ENCODE measurements around the gene WNT7B. TPM values are rescaled to one million over a fixed set of nuclear protein-coding genes. Genes with fewer than 3 reads are reported as not detected.

Gene WNT7B
- total and polyA plus RNA-seq, 8 donors = 0.06 to 2.0 TPM; not detected in 6

DNA sequence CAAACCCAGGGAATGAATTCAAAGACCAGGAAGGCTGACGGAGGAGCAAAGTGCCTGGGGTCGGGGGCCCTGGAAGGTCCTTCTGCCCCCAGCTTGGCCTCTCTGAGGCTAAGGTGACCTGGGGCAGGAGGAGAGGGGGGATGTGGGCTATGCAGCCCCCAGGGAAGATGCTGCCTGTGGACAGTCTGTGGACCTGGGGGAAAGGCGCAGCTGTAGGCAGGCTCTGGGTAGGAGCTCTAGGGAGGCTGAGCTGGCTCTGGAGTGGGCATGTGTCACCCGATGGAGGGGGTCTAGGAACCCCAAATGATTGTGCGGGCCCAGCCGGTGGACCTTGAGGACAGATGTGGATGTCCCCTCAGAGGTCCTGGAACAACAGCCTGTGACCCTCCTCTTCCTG is 42.8 kb downstream of the WNT7B start:
- WGBS, 5 donors = 69 to 79% (median 75%) methylated on average over 3 to 6 of the region's 6 CpGs
- intact Hi-C loops (cut with DNase I; ENCODE audit: low total_unique reads) = no loop called here
- no peaks in the 10 kb centered on the region for H3K36me3 ChIP-seq
- H3K4me3 ChIP-seq = no peak overlapping the region
- no peak overlapping the region for H3K27ac ChIP-seq
- DNase-seq = no peak
- peaks cover 0 to 80% (median 25%) of the 10 kb centered on the region in 3 donors for H3K27me3 ChIP-seq
- TF ChIP-seq CTCF (IDR thresholded peaks at IDR 0.05) = no peak
- no peak for TF ChIP-seq POLR2AphosphoS5 (IDR thresholded peaks at IDR 0.05)
- no peak for TF ChIP-seq POLR2A (IDR thresholded peaks at IDR 0.05)
- no peak for TF ChIP-seq EP300 (IDR thresholded peaks at IDR 0.05)
- H3K9me3 ChIP-seq = no peaks in the 10 kb centered on the region
- H3K4me1 ChIP-seq = peaks cover 7 to 15% (median 13%) of the 10 kb centered on the region in 4 donors

GRCh38 chr22:45933506-45934167 is 43.3 kb downstream of the WNT7B start:
- no peaks in the 10 kb centered on the region for H3K9me3 ChIP-seq
- H3K4me1 ChIP-seq = peaks cover 7 to 15% (median 13%) of the 10 kb centered on the region in 4 donors
- no peak for DNase-seq
- no peak for TF ChIP-seq POLR2A (IDR thresholded peaks at IDR 0.05)
- no peak for TF ChIP-seq CTCF (IDR thresholded peaks at IDR 0.05)
- TF ChIP-seq EP300 (IDR thresholded peaks at IDR 0.05) = no peak
- no peak for TF ChIP-seq POLR2AphosphoS5 (IDR thresholded peaks at IDR 0.05)
- no peak overlapping the region for H3K4me3 ChIP-seq
- 84 to 89% (median 86%) methylated on average over 17 to 18 of the region's 18 CpGs for WGBS, 5 donors
- H3K27me3 ChIP-seq = peaks cover 0 to 80% (median 25%) of the 10 kb centered on the region in 3 donors
- no peaks in the 10 kb centered on the region for H3K36me3 ChIP-seq
- intact Hi-C loops (cut with DNase I; ENCODE audit: low total_unique reads) = no loop called here
- H3K27ac ChIP-seq = no peak overlapping the region

DNA sequence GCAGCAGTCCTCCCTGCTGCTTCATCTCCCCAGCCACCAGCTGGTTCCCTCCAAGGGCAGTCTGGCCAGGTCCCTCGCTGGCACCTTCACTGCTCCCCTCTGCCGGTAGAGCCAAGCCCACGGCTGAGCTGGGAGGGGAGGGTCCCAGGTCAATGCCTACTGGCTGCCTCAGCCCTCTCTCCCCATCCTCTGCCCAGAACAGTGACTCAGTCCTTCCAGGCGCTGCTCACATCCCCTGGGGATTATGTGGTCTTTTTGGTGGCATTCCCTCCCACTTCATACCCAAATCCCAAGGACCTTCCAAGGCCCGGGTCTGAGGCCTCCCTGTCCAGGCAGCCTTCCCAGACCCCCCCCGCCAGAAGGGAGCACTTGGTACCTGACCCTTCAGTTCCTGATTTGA is 44.9 kb downstream of the WNT7B start:
- no peak for DNase-seq
- intact Hi-C loops (cut with DNase I; ENCODE audit: low total_unique reads) = no loop called here
- TF ChIP-seq EP300 (IDR thresholded peaks at IDR 0.05) = no peak
- TF ChIP-seq CTCF (IDR thresholded peaks at IDR 0.05) = no peak
- TF ChIP-seq POLR2AphosphoS5 (IDR thresholded peaks at IDR 0.05) = no peak
- no peak for TF ChIP-seq POLR2A (IDR thresholded peaks at IDR 0.05)
- H3K27me3 ChIP-seq = peaks cover 0 to 70% (median 25%) of the 10 kb centered on the region in 3 donors
- H3K9me3 ChIP-seq = no peaks in the 10 kb centered on the region
- no peak overlapping the region for H3K27ac ChIP-seq
- H3K4me1 ChIP-seq = peaks cover 7 to 15% (median 13%) of the 10 kb centered on the region in 4 donors
- 77 to 83% (median 79%) methylated on average over 6 of the region's 6 CpGs for WGBS, 5 donors
- H3K36me3 ChIP-seq = no peaks in the 10 kb centered on the region
- H3K4me3 ChIP-seq = no peak overlapping the region

DNA sequence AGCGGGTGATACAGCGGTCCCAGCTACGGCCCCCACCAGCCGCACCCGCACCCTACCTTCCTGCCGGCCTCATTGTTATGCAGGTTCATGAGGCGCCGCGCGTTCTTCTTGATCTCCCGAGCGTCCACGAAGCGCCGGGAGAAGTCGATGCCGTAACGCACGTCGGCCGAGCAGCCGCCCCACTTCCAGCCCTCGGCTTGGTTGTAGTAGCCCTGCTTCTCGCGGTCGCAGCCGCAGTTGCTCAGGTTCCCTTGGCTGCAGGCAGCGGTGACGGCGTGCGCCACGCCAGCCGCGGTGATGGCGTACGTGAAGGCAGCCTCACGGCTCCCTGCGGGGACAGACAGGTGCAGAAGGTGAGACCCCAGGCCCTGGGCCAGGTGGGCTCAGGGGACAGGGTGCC is 45.9 kb downstream of the WNT7B start:
- no peaks in the 10 kb centered on the region for H3K9me3 ChIP-seq
- H3K4me1 ChIP-seq = peaks cover 7 to 15% (median 13%) of the 10 kb centered on the region in 4 donors
- 61 to 86% (median 79%) methylated on average over 25 to 38 of the region's 38 CpGs for WGBS, 5 donors
- no peak overlapping the region for H3K27ac ChIP-seq
- intact Hi-C loops (cut with DNase I; ENCODE audit: low total_unique reads) = no loop called here
- TF ChIP-seq EP300 (IDR thresholded peaks at IDR 0.05) (no peak), POLR2A (IDR thresholded peaks at IDR 0.05) (no peak), CTCF (IDR thresholded peaks at IDR 0.05) (no peak)
- no peaks in the 10 kb centered on the region for H3K36me3 ChIP-seq
- DNase-seq = no peak
- H3K27me3 ChIP-seq = peaks cover 0 to 62% (median 25%) of the 10 kb centered on the region in 3 donors
- H3K4me3 ChIP-seq = no peak overlapping the region

Measured in stomach (tissue), 9 donors.